GM12878 (cell line): Measurements from ENCODE around the gene LRP1. TPM values are rescaled to one million over a fixed set of nuclear protein-coding genes. Genes with fewer than 3 reads are reported as not detected.
A peak's percentile ranks its signal among the peaks of the same experiment; 100 is the strongest.

Experiments used
- ASH2L ChIP-seq: fragments of 300-600, 200-600 bp; sonication (generic); IDR thresholded peaks from 2 replicates; pipeline ENCODE4 v1.6.1; 2017; ENCODE audit warnings: low read depth, mild to moderate bottlenecking, borderline replicate concordance
- CBFB ChIP-seq: IDR thresholded peaks from 2 replicates; pipeline ENCODE4 v1.6.1; 2016; ENCODE audit warnings: antibody characterized with exemption, low read depth
- ESRRA ChIP-seq: IDR thresholded peaks from 2 replicates; pipeline ENCODE4 v1.6.1; 2012; ENCODE audit warnings: mild to moderate bottlenecking, low read length, improper control_type of control experiment
- ETV6 ChIP-seq, 2 experiments: fragments of 450-650 bp in 1 of 2; IDR thresholded peaks in 1 of 2; conservative IDR thresholded peaks in 1 of 2; 2 replicates each; pipeline ENCODE4 v1.6.1; 2014; ENCODE audit warnings: antibody characterized with exemption in 1 of 2, borderline replicate concordance in 1 of 2, low read depth in 1 of 2, mild to moderate bottlenecking in 1 of 2, moderate library complexity in 1 of 2
- FOXK2 ChIP-seq: fragments of 450-650 bp; IDR thresholded peaks from 2 replicates; pipeline ENCODE4 v1.6.1; 2017; ENCODE audit warnings: mild to moderate bottlenecking, moderate library complexity
- FOXM1 ChIP-seq: IDR thresholded peaks from 2 replicates; pipeline ENCODE4 v1.6.1; 2012; ENCODE audit warnings: low read depth, mild to moderate bottlenecking, inconsistent platforms, low read length, moderate library complexity
- LARP7 ChIP-seq: fragments of 450-650 bp; IDR thresholded peaks from 2 replicates; pipeline ENCODE4 v1.6.1; 2017; ENCODE audit warnings: mild to moderate bottlenecking
- MYC ChIP-seq: IDR thresholded peaks from 2 replicates; pipeline ENCODE4 v1.6.1; 2011; ENCODE audit warnings: mild to moderate bottlenecking, low read length, moderate library complexity, inconsistent platforms; ENCODE audit not compliant: insufficient read depth, insufficient replicate concordance, insufficient read length, severe bottlenecking
- NKRF ChIP-seq: fragments of 450-650 bp; conservative IDR thresholded peaks from 2 replicates; pipeline ENCODE4 v1.6.1; 2017; ENCODE audit warnings: mild to moderate bottlenecking, moderate library complexity
- NR2F1 ChIP-seq: fragments of 450-650 bp; conservative IDR thresholded peaks from 2 replicates; pipeline ENCODE4 v1.6.1; 2017; ENCODE audit warnings: mild to moderate bottlenecking
- RUNX3 ChIP-seq: IDR thresholded peaks from 2 replicates; pipeline ENCODE4 v1.6.1; 2012; ENCODE audit warnings: low read length, inconsistent platforms
- SMARCA5 ChIP-seq: fragments of 450-650 bp; IDR thresholded peaks from 2 replicates; pipeline ENCODE4 v1.6.1; 2017; ENCODE audit warnings: mild to moderate bottlenecking
- SMC3 ChIP-seq: IDR thresholded peaks from 2 replicates; pipeline ENCODE4 v1.6.1; 2011; ENCODE audit warnings: low read length, improper control_type of control experiment, borderline replicate concordance
- SP1 ChIP-seq: IDR thresholded peaks from one replicate; pipeline ENCODE4 v1.6.1; 2011; ENCODE audit warnings: low read depth, low read length
- STAT3 ChIP-seq: IDR thresholded peaks from 2 replicates; pipeline ENCODE4 v1.6.1; 2011; ENCODE audit warnings: low read depth, low read length, improper control_type of control experiment
- YY1 ChIP-seq: IDR thresholded peaks from 2 replicates; pipeline ENCODE4 v1.6.1; 2011; ENCODE audit warnings: low read depth, mild to moderate bottlenecking, low read length
- polyA plus RNA-seq, 11 experiments: library from polyadenylated mRNA; depleted of rRNA in 4 of 11; unstranded in 6 of 11; stranded (reverse) in 5 of 11; fragments of >200 nt; fragmentation: Nextera tagmentation in 4 of 11; fragmentation: Illumina TruSeq in 1 of 11; extraction: Ambion mirVana in 4 of 11; extraction: Trizol in 1 of 11; gene quantifications; 1 replicate in 1 of 11; 2 replicates in 10 of 11; pipeline versions ENCODE4 v1.2.1 to v1.2.3, GENCODE V29; 2011 to 2016; ENCODE audit warnings: inconsistent platforms in 2 of 11, missing spikeins in 2 of 11, low read depth in 1 of 11
- total RNA-seq, 4 experiments: library from RNA; depleted of rRNA in 3 of 4; stranded (reverse); fragments of >200 nt in 3 of 4; fragmentation: Illumina TruSeq in 1 of 4; extraction: Trizol in 1 of 4; gene quantifications; 2 replicates each; pipeline versions ENCODE4 v1.2.1 to v1.2.3, GENCODE V29; 2013 to 2021
- TF ChIP-seq, protein P1 (sequence below): fragments of 450-650 bp; IDR thresholded peaks from 2 replicates; pipeline ENCODE4 v1.6.1; 2014; ENCODE audit warnings: mild to moderate bottlenecking

The LRP1 gene
- total and polyA plus RNA-seq, 10 of the 15 experiments (the other 5 are each of a cell fraction or from before 2014, with no cell fraction given): under 0.01 to 1.1 (median 0.20) TPM; not detected in 2

- no peak for TF ChIP-seq MYC
- peak; percentile 44; the same call in 1 of the 2 replicates for TF ChIP-seq SMARCA5
- TF ChIP-seq FOXM1: no peak
- no peak for TF ChIP-seq CBFB
- no peak for TF ChIP-seq STAT3
- TF ChIP-seq ESRRA: no peak
- no peak for TF ChIP-seq FOXK2
- peak; percentile 76 for TF ChIP-seq YY1
- TF ChIP-seq ETV6 (conservative IDR thresholded peaks at IDR 0.05 in 1 of 2, IDR thresholded peaks at IDR 0.05 in 1 of 2; ENCODE audit: borderline replicate concordance in 1 of 2, low read depth in 1 of 2): no peak
- TF ChIP-seq LARP7: no peak
- TF ChIP-seq SMC3: peak; percentile 95
- TF ChIP-seq SP1: peak; percentile 53
- TF ChIP-seq NKRF: no peak
- TF ChIP-seq ASH2L: no peak
- TF ChIP-seq, protein P1, sequence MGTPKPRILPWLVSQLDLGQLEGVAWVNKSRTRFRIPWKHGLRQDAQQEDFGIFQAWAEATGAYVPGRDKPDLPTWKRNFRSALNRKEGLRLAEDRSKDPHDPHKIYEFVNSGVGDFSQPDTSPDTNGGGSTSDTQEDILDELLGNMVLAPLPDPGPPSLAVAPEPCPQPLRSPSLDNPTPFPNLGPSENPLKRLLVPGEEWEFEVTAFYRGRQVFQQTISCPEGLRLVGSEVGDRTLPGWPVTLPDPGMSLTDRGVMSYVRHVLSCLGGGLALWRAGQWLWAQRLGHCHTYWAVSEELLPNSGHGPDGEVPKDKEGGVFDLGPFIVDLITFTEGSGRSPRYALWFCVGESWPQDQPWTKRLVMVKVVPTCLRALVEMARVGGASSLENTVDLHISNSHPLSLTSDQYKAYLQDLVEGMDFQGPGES: no peak
- peak; percentile 36 for TF ChIP-seq RUNX3
- no peak for TF ChIP-seq NR2F1
Measured at GRCh38 chr12:57213058-57213715, 84.9 kb downstream of the LRP1 start (continued).
